ENCODE results near the gene ICA1.

Gene ICA1

DNA sequence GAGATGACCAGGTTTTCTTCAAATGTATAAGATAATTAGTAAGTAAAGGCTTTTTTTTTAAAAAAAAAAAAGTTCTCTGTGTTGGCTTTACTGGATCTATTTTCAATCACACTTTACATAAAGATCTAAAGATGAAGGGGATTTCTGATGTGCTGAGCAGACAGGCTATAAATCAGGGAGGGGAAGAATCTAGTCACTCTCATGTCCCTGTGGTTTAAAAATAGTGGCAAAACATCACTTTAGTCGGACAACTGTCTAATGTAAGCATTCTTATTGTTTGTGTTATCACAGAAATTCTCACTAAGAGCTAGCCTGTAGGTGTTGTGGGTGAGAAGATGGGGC, 132.7 kb downstream of the ICA1 start:
- no peak for TF ChIP-seq CTCF (IDR thresholded peaks at IDR 0.05; ENCODE audit: low read depth, low read length)
- TF ChIP-seq POLR2A (IDR thresholded peaks at IDR 0.05; ENCODE audit: extremely low read depth, insufficient read length), result no peak
- no peak for TF ChIP-seq MAX (IDR thresholded peaks at IDR 0.05; ENCODE audit: low read depth, low read length)
- no peak for TF ChIP-seq MYC (IDR thresholded peaks at IDR 0.05; ENCODE audit: low read depth, low read length)
- H3K4me3 ChIP-seq (ENCODE audit: low read depth, low read length), result no peak overlapping the region
- no peak for DNase-seq (ENCODE audit: low read depth)

DNA sequence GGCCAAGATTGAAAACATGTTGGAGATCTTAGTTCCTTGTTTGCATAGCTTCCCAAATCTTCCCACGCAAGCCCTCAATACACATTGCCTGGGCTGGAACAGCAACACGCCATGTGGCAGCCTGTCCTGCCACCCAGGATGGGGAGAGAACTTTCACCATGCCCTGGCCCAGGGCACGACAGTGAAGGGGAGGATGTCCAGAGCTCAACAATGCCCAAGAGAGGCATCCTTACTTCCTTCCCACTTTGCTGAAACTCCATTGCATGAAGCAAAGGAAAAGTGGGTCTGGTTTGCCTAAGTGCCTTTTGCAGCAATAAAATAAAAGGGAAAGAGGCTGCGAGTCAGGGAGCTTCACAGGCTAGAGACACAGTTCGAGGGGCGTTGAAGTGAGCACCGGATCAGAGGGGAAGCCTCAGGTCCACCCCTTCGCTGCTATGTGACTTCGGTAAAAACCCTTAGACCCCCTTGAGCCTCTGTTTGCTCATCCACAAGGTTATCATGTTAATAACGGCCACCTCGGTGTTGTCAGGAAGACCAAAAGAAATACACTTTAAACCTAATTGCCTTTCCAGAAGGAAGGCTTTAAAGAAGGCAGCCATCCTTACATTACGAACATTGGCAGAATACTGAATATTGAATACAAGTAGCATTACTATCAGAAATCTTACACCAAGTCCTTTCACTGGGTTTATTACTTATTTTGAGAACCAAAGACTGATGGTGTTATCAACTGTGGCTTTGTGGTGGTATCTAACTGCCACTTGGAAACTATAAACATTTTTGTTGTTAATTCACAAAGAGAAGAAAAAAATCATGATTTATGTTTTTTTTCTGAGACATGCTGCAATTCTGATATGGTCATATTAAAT, 133.3 kb downstream of the ICA1 start:
- TF ChIP-seq MAX (IDR thresholded peaks at IDR 0.05; ENCODE audit: low read depth, low read length), result no peak
- TF ChIP-seq MYC (IDR thresholded peaks at IDR 0.05; ENCODE audit: low read depth, low read length), result no peak
- no peak for TF ChIP-seq CTCF (IDR thresholded peaks at IDR 0.05; ENCODE audit: low read depth, low read length)
- no peak for TF ChIP-seq POLR2A (IDR thresholded peaks at IDR 0.05; ENCODE audit: extremely low read depth, insufficient read length)
- H3K4me3 ChIP-seq (ENCODE audit: low read depth, low read length), result no peak overlapping the region
- DNase-seq (ENCODE audit: low read depth), result no peak

DNA sequence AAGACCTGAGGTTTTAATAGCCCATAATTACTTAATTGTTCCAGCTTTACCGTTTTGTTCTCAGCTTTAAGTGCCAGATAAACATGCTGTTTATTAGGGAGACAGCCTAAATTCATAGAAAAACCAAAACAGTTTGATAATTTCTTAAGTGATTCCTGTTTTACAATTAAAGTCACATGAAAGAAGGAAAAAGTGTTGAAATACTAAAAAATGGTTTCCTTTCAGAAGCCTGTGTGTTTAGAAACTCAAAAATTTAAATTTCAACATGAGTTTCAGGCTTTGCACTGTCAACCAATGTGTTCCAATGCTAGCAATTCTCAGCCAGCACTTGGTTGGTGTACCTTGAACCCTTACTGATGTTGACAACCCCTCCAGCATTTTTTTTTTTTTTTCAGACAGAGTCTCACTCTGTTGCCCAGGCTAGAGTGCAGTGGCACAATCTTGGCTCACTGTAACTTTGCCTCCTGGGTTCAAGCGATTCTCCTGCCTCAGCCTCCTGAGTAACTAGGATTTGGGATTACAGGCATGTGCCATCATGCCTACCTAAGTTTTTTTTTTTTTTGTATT, 135.3 kb downstream of the ICA1 start:
- no peak for DNase-seq (ENCODE audit: low read depth)
- TF ChIP-seq MAX (IDR thresholded peaks at IDR 0.05; ENCODE audit: low read depth, low read length), result no peak
- TF ChIP-seq MYC (IDR thresholded peaks at IDR 0.05; ENCODE audit: low read depth, low read length), result no peak
- TF ChIP-seq CTCF (IDR thresholded peaks at IDR 0.05; ENCODE audit: low read depth, low read length), result no peak
- no peak for TF ChIP-seq POLR2A (IDR thresholded peaks at IDR 0.05; ENCODE audit: extremely low read depth, insufficient read length)
- no peak overlapping the region for H3K4me3 ChIP-seq (ENCODE audit: low read depth, low read length)

DNA sequence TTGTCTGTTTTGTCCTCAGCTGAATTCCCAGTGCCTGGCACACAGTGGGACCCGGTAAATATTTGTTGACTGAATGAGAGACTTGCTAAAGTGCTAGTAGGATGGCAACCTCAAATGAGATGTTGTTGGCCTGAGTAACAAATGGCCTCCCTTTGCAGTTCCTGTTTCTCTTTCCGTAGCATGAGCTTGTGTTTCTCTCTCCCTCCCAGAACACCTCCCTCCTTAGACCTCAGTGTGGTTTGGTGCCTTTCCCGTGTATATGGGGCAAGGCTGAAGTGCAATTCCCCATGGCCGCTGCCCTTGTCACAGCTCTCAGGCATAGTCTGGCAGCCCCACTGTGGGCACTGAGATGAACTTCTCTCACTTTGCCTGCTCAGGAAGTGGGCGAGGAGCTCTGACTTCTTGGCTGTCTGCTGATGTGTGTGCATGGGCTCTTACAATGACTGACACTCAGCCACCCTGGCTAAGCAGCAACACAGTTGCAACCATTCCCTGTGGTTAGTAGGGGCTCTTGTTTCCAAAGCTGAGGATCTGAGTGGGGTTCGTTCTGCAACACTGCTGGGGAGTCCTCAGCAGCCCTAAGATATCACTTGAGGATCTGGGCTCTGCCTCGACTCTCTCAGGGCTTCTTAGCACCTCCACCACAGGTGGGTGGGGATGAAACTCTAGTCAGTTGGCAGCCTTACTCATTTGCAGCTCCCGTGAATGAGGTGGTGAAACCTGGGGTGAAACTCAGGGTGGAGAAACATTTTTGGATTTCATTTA, 136.1 kb downstream of the ICA1 start:
- DNase-seq (ENCODE audit: low read depth), result peak; percentile 39
- no peak overlapping the region for H3K4me3 ChIP-seq (ENCODE audit: low read depth, low read length)
- TF ChIP-seq POLR2A (IDR thresholded peaks at IDR 0.05; ENCODE audit: extremely low read depth, insufficient read length) (no peak), CTCF (IDR thresholded peaks at IDR 0.05; ENCODE audit: low read depth, low read length) (no peak), MYC (IDR thresholded peaks at IDR 0.05; ENCODE audit: low read depth, low read length) (no peak), MAX (IDR thresholded peaks at IDR 0.05; ENCODE audit: low read depth, low read length) (peak; percentile 28; the same call in 1 of the 2 replicates)

GRCh38 chr7:8121243-8121642, 140.7 kb downstream of the ICA1 start:
- DNase-seq (ENCODE audit: low read depth), result no peak
- TF ChIP-seq MYC (IDR thresholded peaks at IDR 0.05; ENCODE audit: low read depth, low read length), result no peak
- TF ChIP-seq CTCF (IDR thresholded peaks at IDR 0.05; ENCODE audit: low read depth, low read length), result no peak
- TF ChIP-seq MAX (IDR thresholded peaks at IDR 0.05; ENCODE audit: low read depth, low read length), result no peak
- no peak for TF ChIP-seq POLR2A (IDR thresholded peaks at IDR 0.05; ENCODE audit: extremely low read depth, insufficient read length)
- no peak overlapping the region for H3K4me3 ChIP-seq (ENCODE audit: low read depth, low read length)

Data from NB4 (cell line).